Endothelial cell of hepatic sinusoid (primary cell): ENCODE measurements around the gene MAPKAPK2.
"Not testable (repeated sequence)": the region's sequence is repeated elsewhere in the genome, so short reads cannot be mapped to it uniquely, and the experiment has no call there.

Source experiments
- in situ Hi-C: cut with HindIII; loops from 2 replicates; pipeline ENCODE4 v1.10.0; 2017; ENCODE audit warnings: low sequenced_read_pairs

The MAPKAPK2 gene

DNA sequence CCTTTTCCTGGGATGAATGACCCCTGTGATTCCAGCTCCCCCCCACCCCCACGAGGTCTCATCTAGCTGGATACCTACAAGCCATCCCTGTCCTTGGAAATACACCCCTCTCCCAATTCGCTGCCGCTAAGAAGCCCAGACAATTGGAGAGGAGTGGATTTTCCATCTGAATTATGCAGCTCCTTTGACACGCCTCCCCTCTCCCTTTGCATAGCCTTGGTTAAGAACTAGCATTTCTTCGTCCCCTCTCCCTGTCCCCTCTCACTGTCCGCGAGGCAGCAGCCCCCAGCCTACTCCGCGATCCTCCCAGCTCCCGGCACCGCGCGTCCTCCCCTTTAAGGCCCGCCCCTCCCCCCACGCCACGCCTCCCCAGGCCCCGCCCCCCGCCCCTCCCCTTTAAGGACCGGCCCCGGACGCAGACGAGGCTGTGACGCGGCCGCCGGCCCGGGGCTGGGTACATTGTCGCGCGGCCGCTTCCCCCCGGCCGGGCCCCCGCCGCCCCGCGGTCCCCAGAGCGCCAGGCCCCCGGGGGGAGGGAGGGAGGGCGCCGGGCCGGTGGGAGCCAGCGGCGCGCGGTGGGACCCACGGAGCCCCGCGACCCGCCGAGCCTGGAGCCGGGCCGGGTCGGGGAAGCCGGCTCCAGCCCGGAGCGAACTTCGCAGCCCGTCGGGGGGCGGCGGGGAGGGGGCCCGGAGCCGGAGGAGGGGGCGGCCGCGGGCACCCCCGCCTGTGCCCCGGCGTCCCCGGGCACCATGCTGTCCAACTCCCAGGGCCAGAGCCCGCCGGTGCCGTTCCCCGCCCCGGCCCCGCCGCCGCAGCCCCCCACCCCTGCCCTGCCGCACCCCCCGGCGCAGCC, at the start of gene MAPKAPK2:
Gene MAPKAPK2 (plus strand): TSS at position 428 of the 856 bp plus-strand sequence. CDS start 325 bp downstream, at position 753.
- in situ Hi-C loops = no loop called here

DNA sequence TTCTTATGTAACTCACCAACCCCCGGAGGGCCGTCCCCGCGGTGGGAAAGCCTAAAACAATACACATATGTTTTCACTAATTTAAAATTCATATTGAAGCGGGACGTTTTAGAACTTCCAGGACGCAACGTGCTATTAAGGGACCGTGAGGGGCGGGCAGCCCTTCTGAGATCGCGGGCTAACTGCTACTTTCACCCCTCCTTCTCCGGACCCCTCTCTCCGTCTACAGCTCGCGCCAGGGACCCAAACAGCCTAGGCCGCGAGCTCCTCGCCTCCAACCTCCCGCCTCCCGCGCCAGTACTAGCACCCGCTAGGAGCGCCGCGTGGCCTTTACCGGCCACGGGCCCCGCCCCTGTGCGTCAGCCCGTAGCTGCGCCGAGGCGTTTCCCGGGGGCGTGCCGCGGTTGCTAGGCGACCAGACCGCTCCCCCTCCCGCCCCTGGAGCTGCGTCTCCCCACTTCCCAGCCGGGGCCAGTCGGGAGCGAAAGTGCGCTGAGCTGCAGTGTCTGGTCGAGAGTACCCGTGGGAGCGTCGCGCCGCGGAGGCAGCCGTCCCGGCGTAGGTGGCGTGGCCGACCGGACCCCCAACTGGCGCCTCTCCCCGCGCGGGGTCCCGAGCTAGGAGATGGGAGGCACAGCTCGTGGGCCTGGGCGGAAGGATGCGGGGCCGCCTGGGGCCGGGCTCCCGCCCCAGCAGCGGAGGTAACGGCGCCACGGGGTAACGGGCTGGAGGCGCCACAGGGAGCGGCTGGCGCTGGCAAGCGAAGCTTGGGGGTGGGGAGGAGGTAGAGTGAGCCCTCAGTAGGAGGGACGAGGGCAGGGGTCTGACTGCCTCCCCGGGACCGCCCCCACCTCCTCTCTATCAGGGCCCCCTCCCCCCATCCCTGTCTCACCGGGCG, 49.4 kb upstream of the MAPKAPK2 start, which contains the start of gene DYRK3:
Gene DYRK3 (plus strand): TSS at position 457 of the 898 bp plus-strand sequence. CDS start 168 bp downstream, at position 625.
- in situ Hi-C loops = no loop called here

DNA sequence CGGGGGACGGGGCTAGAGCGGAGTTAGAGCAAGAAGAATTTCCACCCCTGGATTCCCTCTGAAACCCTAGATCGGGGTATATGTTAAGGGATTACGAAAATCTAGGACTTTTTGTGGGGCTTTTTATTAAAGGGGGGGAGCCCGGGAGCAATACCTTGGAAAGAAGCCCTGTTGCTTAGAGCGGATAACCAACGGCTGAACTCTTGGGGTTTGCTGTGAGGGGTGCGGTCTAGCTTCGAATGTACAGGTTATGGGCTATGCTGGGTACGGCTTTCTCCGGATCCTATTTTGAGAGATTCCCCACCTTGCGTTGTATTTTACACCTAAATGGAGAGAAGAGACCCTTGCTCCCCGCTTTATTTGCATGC, 48.7 kb upstream of the MAPKAPK2 start:
- in situ Hi-C loops = no loop called here

DNA sequence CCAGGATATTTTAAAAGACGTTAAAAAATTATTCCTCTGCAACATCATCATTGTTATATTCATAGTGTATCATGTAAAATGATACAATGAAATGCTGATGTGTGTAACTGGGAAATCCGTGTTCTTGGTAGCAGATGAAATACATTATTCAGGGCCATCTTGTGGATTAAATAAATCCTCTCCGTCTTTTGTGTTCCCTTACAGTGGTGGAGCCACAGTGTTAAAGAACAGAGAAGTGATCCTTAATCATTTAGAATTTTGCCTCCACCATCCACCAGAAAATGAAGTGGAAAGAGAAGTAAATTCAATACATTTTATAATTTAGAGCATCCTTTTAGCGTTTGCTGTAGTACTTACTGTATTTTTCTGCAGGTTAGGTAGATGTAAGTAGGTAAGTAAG, 48.0 kb upstream of the MAPKAPK2 start:
- in situ Hi-C loops = no loop called here

DNA sequence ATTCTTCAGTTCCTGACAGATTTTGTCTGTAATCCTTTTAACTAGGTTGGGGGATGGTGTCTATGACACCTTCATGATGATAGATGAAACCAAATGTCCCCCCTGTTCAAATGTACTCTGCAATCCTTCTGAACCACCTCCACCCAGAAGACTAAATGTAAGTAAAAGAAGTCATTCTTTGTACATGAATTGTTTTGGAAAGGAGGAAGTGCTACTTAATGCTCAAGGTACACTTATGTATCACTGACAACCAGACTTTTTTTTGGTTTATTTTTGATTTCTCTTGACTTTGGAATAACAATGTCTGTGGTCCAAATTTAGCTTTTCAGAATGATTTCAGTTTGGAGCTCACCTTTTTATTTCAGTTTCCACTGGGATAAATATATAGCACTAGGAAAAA, 47.1 kb upstream of the MAPKAPK2 start:
- in situ Hi-C loops = no loop called here

DNA sequence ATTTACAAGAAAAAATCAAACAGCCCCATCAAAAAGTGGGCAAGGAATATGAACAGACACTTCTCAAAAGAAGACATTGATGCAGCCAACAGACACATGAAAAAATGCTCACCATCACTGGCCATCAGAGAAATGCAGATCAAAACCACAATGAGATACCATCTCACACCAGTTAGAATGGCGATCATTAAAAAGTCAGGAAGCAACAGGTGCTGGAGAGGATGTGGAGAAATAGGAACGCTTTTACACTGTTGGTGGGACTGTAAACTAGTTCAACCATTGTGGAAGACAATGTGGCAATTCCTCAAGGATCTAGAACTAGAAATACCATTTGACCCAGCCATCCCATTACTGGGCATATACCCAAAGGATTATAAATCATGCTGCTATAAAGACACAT, 42.6 kb upstream of the MAPKAPK2 start:
- in situ Hi-C loops = not testable (repeated sequence)

DNA sequence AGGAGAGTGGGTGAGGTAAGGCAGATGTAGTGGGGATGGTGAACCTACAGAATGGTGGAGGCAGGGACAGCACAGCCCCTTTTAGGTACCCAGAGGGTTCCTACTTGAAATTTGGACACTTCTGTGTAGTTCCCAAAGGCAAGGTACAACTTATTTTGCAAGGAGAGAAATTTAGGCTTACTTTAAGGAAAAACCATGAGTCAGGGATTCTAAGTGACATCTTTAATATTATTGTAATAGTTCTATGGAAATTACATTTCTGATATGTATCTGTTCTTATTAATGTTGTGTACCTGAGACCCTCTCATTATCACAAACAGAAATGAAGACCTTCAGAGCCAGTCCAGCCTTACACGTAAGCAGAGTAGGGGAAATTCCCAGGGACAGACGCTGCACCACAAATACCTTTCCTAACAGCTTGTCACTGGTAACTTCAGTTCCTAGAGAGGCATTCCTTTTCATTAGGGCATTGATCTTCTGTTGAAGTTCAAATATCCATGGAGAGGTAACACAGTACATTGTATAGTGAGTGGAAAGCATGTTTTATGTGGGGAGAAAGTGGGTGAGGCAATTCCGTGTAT, 41.5 kb upstream of the MAPKAPK2 start:
- in situ Hi-C loops = no loop called here

DNA sequence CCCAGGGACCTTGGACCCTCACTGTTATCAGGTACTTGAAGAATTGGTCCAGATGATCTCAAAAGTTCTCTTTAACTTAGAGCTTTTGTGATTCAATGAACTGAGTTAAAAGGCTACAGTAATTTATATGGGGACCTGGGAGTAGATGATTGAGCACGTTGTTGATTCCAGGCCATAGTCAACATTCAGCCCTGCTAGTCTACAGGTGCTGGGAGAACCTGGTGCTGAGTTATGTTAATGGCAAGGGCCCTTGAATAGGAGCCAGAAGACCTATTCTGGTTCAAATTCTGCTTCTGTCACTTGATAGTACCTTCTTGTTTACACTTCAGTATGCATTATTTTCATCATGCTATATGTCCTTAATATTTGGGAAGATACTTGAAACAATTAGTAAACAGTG, 38.2 kb upstream of the MAPKAPK2 start:
- in situ Hi-C loops = no loop called here

DNA sequence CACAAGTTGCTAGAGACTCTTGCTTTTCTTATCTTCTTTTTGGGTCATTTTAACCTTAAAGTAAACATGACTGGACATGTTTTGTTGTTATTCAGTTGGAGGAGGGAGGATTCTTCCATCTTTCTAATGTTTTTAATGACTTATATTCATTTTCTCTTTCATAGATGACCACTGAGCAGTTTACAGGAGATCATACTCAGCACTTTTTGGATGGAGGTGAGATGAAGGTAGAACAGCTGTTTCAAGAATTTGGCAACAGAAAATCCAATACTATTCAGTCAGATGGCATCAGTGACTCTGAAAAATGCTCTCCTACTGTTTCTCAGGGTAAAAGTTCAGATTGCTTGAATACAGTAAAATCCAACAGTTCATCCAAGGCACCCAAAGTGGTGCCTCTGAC, 37.5 kb upstream of the MAPKAPK2 start:
- in situ Hi-C loops = no loop called here

DNA sequence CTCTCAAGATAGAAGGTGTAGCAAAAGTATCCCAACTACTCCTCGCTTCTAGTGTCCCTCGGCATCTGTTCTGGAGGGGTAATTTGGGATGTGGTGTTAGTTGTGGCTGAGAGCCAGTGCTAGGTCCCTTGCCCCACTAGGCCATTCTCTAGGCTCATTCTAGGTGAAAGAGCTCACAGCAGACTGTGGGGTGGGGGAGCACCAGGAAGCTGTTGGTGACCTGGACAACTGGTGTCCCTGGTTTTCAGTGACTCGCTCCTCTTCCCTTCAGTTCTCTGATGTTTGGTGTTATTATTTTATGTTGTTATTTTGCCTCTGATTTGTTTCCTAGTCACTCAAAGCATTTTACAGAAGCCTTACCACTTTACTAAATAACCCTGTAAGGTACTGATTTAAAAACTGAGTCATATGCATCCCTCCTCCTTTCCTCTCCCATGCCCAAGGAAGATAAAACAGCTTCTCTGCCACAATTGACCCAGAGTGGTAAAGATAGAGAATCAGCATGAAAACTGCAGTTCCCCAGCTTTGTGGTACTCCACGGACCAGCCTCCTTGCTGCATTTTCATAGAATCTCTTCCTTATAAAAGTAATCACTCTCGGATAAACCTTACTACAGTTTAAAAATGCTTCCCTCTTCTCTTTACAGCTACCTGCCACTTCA, 35.3 kb upstream of the MAPKAPK2 start:
- in situ Hi-C loops = no loop called here

DNA sequence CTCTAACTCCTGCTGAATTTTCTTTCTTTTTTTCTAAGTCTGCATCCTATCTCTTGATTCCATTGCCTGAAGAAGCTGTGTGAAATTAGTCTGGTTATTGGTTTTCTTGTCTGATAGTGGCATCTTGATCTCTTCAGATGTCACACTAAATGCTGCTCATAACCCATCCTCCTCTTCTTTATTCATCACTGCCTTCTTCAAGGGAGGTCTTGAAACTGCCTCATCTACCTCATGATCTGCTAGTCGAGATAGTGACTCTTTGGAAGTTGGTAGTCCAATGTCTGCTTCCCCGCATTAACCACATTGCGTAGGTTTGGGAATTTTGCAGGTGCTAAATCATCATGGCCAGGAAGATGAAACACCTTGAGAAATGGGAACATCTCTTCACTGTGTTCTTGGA, 33.7 kb upstream of the MAPKAPK2 start:
- in situ Hi-C loops = no loop called here

DNA sequence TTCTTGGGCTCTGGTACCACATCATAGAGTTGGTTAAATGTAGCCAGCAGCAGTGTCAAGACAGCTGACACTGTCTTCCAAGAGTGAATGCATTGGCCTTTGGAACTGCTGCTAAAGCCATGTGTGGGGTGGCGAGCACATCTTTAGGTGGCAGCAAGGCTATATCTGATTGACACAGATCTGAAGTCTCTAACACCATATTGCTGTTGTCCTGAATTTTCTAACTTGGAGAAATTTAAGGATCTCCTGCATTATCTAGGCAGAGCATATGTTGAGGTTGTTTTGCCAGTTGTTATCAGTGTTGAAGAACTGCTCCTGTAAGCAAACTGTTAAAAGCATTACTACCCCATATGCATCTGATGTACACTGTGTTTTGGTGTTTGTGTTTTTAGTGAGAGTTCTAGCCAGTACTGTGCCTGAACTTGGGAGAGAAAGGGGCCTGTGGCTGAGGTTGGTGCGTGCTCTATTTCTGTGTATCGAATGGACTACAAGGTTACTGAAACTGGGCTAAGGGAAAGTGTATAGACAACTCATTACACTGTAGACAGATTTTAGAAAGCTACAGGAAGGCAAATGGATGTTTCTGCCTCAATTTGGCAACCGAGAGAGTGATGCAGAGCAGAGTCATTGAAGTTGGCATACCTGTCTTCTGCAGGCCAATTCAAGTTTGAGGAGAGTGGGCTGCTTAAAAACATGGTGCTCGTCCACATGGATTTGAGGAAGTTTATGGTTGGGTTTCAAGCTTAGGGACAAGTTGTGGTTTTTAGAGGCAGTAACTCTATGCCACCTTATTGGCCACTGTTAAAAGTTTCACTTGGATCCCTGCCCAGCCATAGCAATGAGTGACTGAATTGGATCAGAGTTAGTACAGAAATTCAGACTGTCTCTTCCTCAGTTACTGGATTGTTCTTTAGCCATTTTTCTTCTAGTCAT, 32.5 kb upstream of the MAPKAPK2 start:
- in situ Hi-C loops = no loop called here

DNA sequence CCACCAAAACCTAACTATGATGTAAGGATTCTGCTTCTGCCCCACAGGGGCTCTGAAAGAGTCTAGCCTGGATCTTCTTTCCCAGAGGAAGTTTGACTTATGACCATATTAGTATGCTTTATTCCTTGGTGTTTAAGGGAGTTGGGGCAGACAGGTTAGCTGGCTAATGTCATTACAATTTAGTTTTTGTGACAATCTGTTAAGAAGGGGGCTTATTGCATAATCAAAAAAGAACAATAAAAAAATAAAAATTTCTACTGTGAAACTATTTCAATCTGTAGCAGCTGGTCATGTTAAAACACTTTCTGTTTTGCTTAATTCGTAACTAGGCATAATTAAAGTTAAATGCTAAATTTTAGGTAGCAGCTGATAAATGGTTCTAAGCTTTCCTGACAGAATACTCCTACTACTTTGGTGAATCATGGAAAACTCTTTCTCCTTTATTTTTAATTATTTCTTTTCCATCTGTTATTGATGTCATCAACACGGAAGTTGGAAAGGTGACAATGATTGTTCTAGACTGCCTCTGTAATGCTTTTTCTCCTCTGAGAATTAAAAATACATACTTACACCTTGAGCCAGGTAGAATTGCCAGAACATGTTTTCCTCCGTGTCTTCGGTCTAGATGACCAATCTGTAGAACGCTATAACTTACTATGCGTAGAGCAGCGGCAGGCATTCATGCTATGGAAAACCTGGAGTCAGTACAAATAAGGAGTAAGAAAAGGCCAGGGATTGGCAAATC, 30.8 kb upstream of the MAPKAPK2 start:
- in situ Hi-C loops = no loop called here

DNA sequence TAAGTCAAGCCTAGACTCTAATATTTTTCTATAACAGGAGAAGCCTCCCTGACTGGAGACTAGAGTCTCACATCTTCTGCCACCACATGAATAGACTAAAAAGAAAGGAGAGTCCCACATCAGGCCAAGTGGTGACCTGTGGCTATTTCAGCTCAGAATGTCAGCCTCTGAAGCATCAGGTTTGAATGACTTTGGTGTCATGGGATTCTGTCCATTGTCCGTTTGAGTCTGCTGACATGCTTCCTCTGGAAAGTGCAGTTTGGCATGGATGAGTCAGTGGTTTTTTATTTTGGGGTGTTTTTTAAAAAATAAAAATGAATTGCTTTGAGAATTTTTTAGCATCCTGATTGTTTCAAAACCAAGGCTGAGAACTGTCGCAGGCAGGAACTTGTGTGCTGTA, 29.9 kb upstream of the MAPKAPK2 start:
- in situ Hi-C loops = no loop called here

DNA sequence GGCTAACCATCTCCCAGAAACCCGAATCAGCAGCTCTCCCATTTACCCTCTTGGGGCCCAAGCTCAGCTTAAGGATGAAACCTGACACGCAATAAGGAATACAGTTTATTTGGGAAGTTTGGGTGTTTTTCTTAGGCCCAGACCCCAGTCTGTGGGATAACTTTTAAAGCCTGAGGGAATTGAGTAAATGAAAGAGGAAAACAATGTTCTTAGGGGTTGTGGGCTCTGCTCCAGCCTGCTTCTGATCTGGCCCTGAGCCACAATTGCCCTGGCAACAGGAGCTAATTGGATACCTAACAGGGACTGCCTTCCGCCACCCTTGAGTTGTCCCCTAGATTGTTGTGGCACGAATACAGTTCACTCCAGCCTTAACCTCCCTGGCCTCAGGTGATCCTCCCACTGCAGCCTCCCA, 29.2 kb upstream of the MAPKAPK2 start:
- in situ Hi-C loops = no loop called here

DNA sequence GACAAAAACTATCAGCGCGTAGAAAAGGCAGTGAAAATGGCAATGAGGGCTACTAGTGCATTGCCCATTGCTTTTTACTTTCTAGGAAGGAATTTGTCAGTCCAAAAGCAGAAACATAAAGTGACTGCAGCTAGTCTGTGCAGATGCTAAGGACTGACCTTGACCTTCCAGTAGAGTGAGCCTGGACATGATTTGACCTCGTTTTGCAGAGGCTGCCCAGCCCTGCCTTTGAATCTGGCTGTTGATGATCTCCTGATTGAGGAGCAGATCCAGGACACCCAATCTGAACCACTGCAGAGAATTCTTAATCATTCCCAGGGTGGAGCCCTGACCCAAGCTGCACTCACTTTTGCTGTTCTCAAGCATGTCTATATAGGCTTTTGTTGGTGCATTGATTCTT, 27.8 kb upstream of the MAPKAPK2 start:
- in situ Hi-C loops = no loop called here

DNA sequence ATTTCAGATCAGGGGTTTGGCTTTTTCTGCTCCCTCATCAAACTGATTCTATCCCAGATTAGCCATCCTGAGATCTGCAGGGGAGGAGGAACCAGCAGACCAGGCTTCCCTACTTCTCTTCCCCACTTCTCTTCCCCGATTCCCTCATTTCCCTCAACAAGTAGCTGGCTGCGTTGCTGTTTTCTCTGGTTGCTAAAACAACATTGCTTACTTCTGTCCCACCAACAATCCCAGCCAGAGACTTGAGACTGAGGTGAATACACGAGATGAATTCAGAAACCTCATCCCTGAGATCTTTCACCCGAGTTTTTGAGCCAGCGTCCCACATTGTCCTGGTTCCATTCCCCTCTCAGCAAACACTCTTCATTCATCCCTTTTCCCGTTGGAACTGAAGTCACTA, 27.0 kb upstream of the MAPKAPK2 start:
- in situ Hi-C loops = no loop called here

DNA sequence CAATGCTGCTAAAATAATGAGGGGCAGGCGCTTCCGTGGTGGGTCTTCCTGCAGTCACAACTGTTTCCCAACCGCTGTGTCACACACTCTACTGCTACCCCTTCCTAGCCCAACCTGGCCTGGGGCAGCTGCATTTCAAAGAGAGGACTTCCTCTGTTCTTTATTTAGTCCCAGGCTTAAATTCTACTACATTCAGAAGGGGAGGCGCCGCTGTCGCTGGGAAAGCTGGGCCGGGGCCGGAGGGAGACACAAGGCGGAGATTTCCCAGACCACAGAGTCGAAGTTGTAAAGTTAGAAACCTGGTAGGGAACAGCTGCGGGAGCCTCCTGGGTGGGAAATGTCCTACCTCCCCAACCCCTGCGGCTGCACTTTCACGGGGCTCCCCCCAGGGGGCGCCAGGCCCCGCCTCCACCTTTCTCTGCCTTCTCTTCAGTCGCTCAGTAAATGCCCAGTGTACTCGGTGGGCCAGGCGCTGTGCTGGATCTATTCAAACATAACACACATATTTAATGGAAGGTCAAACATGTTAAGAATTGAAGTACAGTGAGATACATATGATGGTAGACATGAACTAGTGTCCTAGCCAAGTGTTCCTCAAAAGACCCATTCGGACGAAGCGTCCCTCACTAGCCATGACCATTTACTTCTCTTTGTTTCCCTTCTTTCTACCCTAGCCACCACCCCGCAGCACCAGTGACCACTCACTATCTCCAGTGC, 26.3 kb upstream of the MAPKAPK2 start:
- in situ Hi-C loops = no loop called here

DNA sequence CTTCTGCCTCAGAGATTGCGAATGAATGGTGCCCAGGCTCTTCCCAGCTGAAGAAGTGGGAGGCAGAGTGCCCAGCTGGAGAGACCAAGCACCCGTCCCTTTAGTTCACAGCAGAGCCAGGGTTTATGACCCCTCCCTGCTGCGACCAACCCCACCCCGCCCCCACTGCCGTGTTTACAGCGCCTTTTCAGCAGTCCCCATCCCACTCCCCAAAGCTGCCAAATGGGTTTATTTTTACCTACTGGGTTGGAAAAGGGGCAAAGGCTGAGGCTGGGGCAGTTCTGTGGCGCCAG, 25.8 kb upstream of the MAPKAPK2 start:
- in situ Hi-C loops = no loop called here
